GM18868 (cell line): ENCODE data around the gene APOL5.
"Not testable (repeated sequence)": the region's sequence is repeated elsewhere in the genome, so short reads cannot be mapped to it uniquely, and the experiment has no call there.

ENCODE experiments used
- ATAC-seq: cut with Tn5 transposase; IDR thresholded peaks from one replicate; pipeline ENCODE4 v1.9.1; 2021; ENCODE audit warnings: mild to moderate bottlenecking, moderate library complexity; ENCODE audit not compliant: unreplicated experiment

Gene APOL5

DNA sequence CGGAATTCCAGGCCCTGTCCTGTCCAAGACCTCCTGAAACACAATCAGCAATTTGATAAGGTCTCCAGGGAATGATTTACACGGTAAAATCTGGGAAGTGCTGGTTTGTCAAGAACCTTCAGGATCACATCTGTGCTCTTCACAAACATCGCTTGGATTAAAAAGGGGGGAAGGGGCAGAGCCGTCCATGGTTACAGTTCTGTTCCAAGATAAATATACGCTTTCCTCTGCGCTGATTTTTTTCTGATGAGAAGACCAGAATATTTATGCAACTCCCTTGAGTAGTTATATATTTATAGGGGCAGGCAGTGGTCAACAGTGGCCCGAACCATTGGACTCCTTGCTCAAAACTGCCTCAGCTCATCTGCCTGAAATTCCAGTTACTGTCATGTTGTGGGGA is 9.2 kb upstream of the APOL5 start:
- ATAC-seq: no peak

DNA sequence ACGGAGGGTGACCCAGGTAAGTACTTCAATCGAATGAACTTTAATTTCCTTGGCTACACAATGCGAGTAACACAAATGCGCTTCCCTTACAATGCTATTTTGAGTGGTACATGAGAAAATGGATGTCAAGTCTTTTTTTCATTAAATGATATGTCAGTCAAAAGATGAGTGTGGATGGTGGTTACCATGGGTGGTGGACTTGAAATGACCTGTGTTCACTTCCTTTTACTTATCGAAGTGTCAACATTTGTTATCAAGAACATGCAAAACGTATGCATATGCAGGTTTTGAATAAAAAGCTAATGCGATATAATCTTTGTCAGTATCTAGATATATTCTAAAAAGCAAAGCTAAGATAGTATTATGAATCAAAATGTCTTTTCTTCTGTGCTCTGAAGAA is 8.8 kb upstream of the APOL5 start:
- ATAC-seq: no peak

- ATAC-seq: no peak
Observed at GRCh38 chr22:35711336-35711735, 6.3 kb upstream of the APOL5 start.

GRCh38 chr22:35712672-35713071 is 5.0 kb upstream of the APOL5 start:
- no peak for ATAC-seq

DNA sequence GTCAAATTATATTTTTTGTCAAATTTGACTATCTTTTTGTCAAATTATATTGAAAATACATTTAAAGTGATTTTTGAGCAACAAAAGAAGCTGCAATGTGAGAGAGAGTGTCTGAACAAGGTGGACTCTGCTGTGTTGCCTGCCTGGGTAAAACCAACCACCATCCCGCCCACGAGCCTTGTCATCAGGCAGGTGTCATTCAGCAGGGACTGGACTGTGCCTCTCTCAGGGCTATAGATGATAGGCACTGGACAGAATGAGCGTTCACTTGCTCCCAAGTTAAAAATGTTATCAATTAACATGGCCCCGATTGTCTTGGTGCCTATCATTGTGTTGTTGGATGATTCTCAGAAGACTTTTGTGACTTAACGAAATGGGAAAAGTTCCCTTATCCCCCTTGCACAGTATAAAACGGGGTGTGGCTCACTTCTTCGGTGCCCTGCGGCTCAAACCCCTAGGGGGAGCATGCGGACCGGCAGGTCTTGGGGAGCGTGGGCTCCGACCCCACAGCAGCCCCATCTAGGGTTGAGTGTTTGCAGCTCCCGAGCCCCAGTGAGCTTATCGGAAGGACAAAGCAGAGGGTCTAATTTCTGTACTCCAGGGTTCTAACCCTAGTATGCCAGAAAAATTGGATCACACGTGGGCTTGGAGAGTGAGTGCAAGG is 1.7 kb downstream of the APOL5 start:
- ATAC-seq: no peak

GRCh38 chr22:35721960-35722359 is 4.3 kb downstream of the APOL5 start:
- ATAC-seq: no peak

DNA sequence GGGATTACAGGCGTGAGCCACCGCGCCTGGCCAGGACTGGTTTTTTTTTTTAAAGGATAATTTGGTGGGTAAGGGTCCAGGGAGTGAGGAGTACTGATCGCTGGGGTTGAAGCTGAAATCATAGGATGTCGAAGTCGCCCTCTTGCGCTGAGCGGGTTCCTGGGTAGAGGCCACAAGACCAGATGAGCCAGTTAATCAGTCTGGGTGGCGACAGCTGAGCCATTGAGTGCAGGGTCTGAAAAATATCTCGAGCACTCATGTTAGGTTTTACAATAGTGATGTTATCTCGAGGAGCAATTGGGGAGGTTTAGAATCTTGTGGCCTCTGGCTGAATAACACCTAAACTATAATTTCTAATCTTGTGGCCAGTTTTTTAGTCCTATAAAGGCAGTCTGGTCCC is 7.8 kb downstream of the APOL5 start:
- no peak for ATAC-seq

GRCh38 chr22:35726398-35726797 is 8.7 kb downstream of the APOL5 start:
- no peak for ATAC-seq

DNA sequence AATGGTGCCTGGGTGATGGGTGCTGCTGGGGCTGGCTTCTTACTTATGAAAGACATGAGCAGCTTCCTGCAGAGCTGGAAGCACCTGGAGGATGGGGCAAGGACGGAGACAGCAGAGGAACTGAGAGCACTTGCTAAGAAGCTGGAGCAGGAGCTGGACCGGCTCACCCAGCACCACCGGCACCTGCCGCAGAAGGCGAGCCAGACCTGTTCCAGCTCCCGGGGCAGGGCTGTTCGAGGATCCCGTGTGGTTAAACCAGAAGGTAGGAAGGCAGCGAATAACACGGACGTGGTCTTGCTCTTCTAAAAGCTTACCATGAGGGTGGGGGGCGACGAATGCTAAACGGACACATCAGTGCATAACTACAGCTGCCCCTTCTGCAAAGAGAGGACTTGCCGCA is 9.3 kb downstream of the APOL5 start:
- ATAC-seq: no peak

- no peak for ATAC-seq
Observed at GRCh38 chr22:35727436-35727835, 9.8 kb downstream of the APOL5 start.

DNA sequence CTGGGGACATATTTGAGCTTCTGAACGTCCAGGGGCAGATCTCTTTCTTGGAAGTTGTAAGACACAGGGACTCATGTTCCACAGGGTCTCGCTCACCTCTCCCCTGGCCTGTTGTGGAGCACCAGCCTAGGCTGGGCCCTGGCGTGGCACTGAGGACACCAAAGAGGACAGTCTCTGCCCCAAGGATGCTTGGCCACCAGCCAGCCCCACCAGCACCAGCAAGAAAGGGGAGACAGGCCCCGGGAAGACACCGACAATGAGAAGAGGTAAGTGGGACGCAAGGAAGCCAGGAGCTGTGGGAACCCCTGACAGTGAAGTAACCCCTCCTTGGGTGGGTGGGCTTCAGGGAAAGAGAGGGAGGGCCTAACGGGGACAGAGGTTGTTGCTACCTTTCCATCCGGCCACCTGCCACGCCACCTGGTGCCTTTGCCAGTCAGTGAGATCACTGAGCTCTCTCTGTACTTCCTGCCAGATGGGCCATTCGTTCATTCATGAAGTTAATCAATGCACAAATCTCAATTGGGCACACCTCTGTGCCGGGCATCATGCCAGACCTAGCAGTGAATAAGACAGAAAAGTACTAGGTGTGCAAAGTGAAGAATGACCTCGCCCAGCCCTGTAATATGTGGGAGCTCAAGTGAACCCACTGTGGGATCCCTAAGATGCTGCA is 11.1 kb downstream of the APOL5 start:
- no peak for ATAC-seq

GRCh38 chr22:35729309-35729698 is 11.6 kb downstream of the APOL5 start:
- ATAC-seq: no peak

- ATAC-seq: no peak
Observed at GRCh38 chr22:35731321-35731720, 13.6 kb downstream of the APOL5 start.

DNA sequence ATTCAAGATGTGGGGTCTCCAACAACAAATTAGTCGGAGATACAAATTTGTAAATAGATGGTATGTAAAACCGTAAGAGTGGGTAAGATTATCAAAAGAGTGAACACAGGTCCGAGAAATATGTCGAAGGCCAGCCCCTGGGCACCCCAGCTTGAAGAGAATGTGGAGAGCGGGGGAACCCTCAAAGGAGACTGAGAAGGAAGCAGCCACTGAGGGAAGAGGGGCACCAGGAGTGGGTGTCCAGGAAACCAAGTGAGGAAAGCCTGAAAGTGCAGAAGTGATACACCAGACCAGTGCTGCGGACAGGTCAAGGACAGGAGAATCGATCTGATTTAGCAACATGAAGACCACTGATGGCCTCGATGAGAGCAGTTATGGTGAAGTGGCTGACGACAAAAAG is 14.4 kb downstream of the APOL5 start:
- ATAC-seq: no peak

GRCh38 chr22:35733036-35733435 is 15.4 kb downstream of the APOL5 start:
- no peak for ATAC-seq

- ATAC-seq: no peak
Observed at GRCh38 chr22:35733791-35734516, 16.3 kb downstream of the APOL5 start.

- ATAC-seq: no peak
Observed at GRCh38 chr22:35734517-35734827, 16.8 kb downstream of the APOL5 start.

DNA sequence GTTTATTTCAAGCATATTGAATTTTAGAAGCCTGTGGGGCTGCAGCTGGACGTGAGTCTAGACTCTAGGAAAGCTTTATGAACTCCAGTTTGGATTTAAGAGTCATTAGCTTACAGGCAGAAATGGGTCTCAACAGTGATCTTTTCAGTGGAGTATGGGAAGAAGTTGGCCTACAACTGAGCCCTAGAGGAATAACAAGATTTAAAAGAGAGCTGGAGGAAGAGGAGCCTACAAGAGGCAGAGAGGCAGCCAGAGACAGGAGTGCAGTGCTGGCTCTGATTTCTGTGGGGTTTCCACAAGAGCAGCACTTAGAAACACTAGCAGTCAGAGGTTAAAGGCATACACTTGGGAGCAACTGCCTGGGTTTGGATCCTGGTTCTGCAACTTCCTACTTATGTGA is 17.9 kb downstream of the APOL5 start:
- ATAC-seq: no peak

DNA sequence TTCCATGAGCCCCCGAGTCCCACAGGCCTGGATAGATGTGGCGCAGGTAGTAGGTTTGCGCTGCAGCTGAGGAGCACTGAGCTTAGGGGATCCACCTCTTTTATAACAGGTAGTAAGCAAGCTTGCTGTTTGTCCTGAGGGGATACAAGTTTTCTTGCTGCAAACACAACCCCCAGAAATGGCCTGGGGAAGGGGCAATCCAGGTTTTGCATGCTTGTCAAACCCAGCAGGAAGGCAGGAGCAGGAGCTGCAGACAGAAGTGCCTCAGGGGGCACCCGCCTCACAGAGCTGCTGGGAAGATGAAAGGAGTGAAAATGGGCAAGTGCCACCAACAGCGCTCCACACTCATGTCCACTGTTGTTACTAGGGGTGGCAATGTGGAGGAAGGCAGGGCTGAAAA is 18.5 kb downstream of the APOL5 start:
- ATAC-seq: no peak

GRCh38 chr22:35736701-35737100 is 19.0 kb downstream of the APOL5 start:
- no peak for ATAC-seq

- ATAC-seq: not testable (repeated sequence)
Observed at GRCh38 chr22:35737886-35738285, 20.2 kb downstream of the APOL5 start.
